Measurements from ENCODE around the gene FAM89B. TPM values are rescaled to one million over a fixed set of nuclear protein-coding genes. Genes with fewer than 3 reads are reported as not detected.
A peak's percentile ranks its signal among the peaks of the same experiment; 100 is the strongest.

Gene FAM89B
- total and polyA plus RNA-seq, 2 of the 8 experiments (the other 6 are each of a cell fraction or from before 2014, with no cell fraction given), result 15.8 to 32.4 TPM

DNA sequence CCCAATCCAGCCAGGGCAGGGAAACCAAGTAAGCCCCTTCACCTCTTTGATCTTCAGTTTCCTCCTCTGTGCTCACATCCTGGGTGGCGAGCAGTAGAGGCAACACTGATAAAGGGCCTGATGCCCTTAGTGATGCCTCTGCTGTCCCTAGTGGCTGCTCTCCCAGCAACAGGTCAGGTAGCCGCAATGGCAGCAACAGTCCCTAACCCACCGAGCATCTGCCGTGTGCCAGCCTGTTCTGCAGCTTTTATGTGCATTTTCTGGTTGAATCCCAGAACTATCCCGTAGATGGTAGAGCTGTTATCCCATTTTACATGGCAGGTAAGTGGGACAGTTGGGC is 42.2 kb upstream of the FAM89B start:
- Histone ChIP-seq H3K27ac (ENCODE audit: low read depth, low read length) (no peak overlapping the region), H4K5ac (ENCODE audit: insufficient read length, low read depth, low read length) (no peak overlapping the region), H2BK15ac (ENCODE audit: low read length) (no peak overlapping the region), H3K23me2 (ENCODE audit: low read depth, low read length) (peaks cover 7% of the 10 kb centered on the region; the same call in 1 of the 2 replicates), H4K20me1 (replicated peaks in 1 of 2; ENCODE audit: control insufficient read depth in 1 of 2, insufficient read depth in 2 of 2, low read length in 2 of 2) (peaks cover 0 to 23% of the 10 kb centered on the region in 2 experiments), H3K18ac (ENCODE audit: extremely low read depth, low read length) (no peak overlapping the region), H3K4me2 (ENCODE audit: insufficient read depth in 1 of 2, low read depth in 2 of 2, low read length in 2 of 2) (no peak overlapping the region), H3K4ac (replicated peaks; ENCODE audit: insufficient read length, low read depth, low read length) (no peak overlapping the region), H3K4me3 (ENCODE audit: extremely low read depth in 1 of 4, insufficient read depth in 2 of 4, low read depth in 3 of 4, low read length in 4 of 4) (no peak overlapping the region), H3K23ac (ENCODE audit: insufficient read length) (no peak overlapping the region), H2BK20ac (ENCODE audit: low read length) (no peak overlapping the region), H4K91ac (replicated peaks; ENCODE audit: insufficient read length, low read length) (no peak overlapping the region), H3K27me3 (replicated peaks in 1 of 4; ENCODE audit: control insufficient read depth in 3 of 4, extremely low read depth in 1 of 4, insufficient read depth in 3 of 4, low read length in 3 of 4) (no peaks in the 10 kb centered on the region), H4K8ac (ENCODE audit: extremely low read depth, insufficient read depth, low read length) (no peak overlapping the region; the same call in 1 of the 2 replicates), H3K9me3 (ENCODE audit: insufficient read depth in 2 of 2, low read depth in 1 of 2, low read length in 1 of 2) (no peaks in the 10 kb centered on the region), H3K56ac (replicated peaks; ENCODE audit: insufficient read length, low read depth, low read length) (no peak overlapping the region), H2BK12ac (ENCODE audit: low read depth, low read length) (no peak overlapping the region), H3K4me1 (replicated peaks in 1 of 4; ENCODE audit: control insufficient read depth in 3 of 4, insufficient read depth in 4 of 4, low read length in 3 of 4) (peaks cover 0 to 7% (median 5%) of the 10 kb centered on the region in 4 experiments; a peak in 5 of 7 replicates), H2AK5ac (ENCODE audit: low read depth, low read length) (no peak overlapping the region), H2AFZ (ENCODE audit: low read length) (no peak overlapping the region), H2BK5ac (ENCODE audit: low read depth, low read length) (no peak overlapping the region), H3K14ac (ENCODE audit: insufficient read length) (no peak overlapping the region), H3K9ac (replicated peaks in 1 of 4; ENCODE audit: extremely low read depth in 1 of 4, low read depth in 3 of 4, low read length in 3 of 4) (no peak overlapping the region), H3K36me3 (ENCODE audit: control insufficient read depth in 2 of 4, insufficient read depth in 4 of 4, low read length in 3 of 4) (peaks cover 2 to 24% (median 17%) of the 10 kb centered on the region in 4 experiments), H2BK120ac (replicated peaks; ENCODE audit: low read depth, low read length) (no peak overlapping the region), H3K79me1 (ENCODE audit: low read depth, low read length) (no peaks in the 10 kb centered on the region; the same call in 1 of the 2 replicates), H3K79me2 (ENCODE audit: control insufficient read depth in 1 of 2, insufficient read depth in 2 of 2, low read length in 2 of 2) (peaks cover 0 to 3% of the 10 kb centered on the region in 2 experiments; a peak in 1 of 4 replicates)
- 87% methylated on average over 5 of the region's 5 CpGs; no CpG with 5 or more reads in 1 of the 2 experiments for WGBS, 2 experiments (ENCODE audit: extremely low coverage in 1 of 2, insufficient coverage in 1 of 2, insufficient read length in 1 of 2, insufficient replicate concordance in 2 of 2, low coverage in 1 of 2, low lambda C conversion rate in 2 of 2, missing lambda C conversion rate in 1 of 2)
- FAIRE-seq, result no peak
- DNase-seq (ENCODE audit: low read depth in 1 of 2, low spot score in 2 of 2), result no peak
- ChIA-PET CTCF (ENCODE audit: partially characterized antibody) (interaction anchor here (0.5 to 6.1 kb wide), 21 partner anchors 9 to 256 kb away, joined by 3 to 31 read pairs (median 4); partner anchors contain the start of genes EHBP1L1, FAM89B, LTBP3 and ZNRD2), POLR2A (ENCODE audit: partially characterized antibody) (interaction anchor here (1.0 to 7.7 kb wide), 9 partner anchors 9 to 114 kb away, joined by 3 to 62 read pairs (median 6); partner anchors contain the start of gene EHBP1L1)
- no peak for TF ChIP-seq NANOG (IDR thresholded peaks at IDR 0.05; ENCODE audit: insufficient read depth, low read depth, low read length, poor library complexity, severe bottlenecking)
- TF ChIP-seq CTBP2 (IDR thresholded peaks at IDR 0.05; ENCODE audit: borderline replicate concordance, insufficient read depth, insufficient read length, low read length), result no peak
- TF ChIP-seq EGR1 (IDR thresholded peaks at IDR 0.05; ENCODE audit: borderline replicate concordance, low read depth, low read length), result no peak
- TF ChIP-seq CTCF (IDR thresholded peaks at IDR 0.05; ENCODE audit: control extremely low read depth in 1 of 3, insufficient read depth in 1 of 3, low read depth in 1 of 3, low read length in 3 of 3), result peak in 2 of 3 experiments; percentile 49 to 71; a peak in 2 of 4 replicates
- peak; percentile 5 to 46; a peak in 2 of 4 replicates for TF ChIP-seq RAD21 (IDR thresholded peaks at IDR 0.05 in 1 of 2, conservative IDR thresholded peaks at IDR 0.05 in 1 of 2; ENCODE audit: low read depth in 2 of 2, low read length in 2 of 2)

All from H1 (cell line).